Measurements from ENCODE around the gene PARVG. TPM values are rescaled to one million over a fixed set of nuclear protein-coding genes. Genes with fewer than 3 reads are reported as not detected.
"Not testable (repeated sequence)": the region's sequence is repeated elsewhere in the genome, so short reads cannot be mapped to it uniquely, and the experiment has no call there.

PARVG gene
- total RNA-seq, 1 donor from 2014 or later = 0.23 TPM

- TF ChIP-seq EZH2 (IDR thresholded peaks at IDR 0.05; ENCODE audit: insufficient read depth, low read length) = no peak
- no peak for TF ChIP-seq CTCF (IDR thresholded peaks at IDR 0.05; ENCODE audit: insufficient read depth, low read depth, low read length)
- Mint-ChIP-seq H3K27ac (ENCODE audit: unreplicated experiment) (no peak overlapping the region), H3K4me1 (ENCODE audit: low read depth, unreplicated experiment) (no peaks in the 10 kb centered on the region), H3K36me3 (ENCODE audit: low read depth, unreplicated experiment) (no peaks in the 10 kb centered on the region), H3K27me3 (ENCODE audit: low read depth, unreplicated experiment) (peaks cover 28% of the 10 kb centered on the region), H3K9me3 (ENCODE audit: unreplicated experiment) (peaks cover 3% of the 10 kb centered on the region), H3K4me3 (ENCODE audit: unreplicated experiment) (no peak overlapping the region)
- no peaks in the 10 kb centered on the region for H3K36me3 ChIP-seq (ENCODE audit: insufficient read depth, low read length)
- H3K27ac ChIP-seq (ENCODE audit: low read depth, low read length) = no peak overlapping the region
- peaks cover 7% of the 10 kb centered on the region for H3K9me3 ChIP-seq (ENCODE audit: insufficient read depth, low read depth, low read length)
- FAIRE-seq (no peak), DNase-seq (ENCODE audit: low read depth) (no peak)
- H2AFZ ChIP-seq (ENCODE audit: low read depth, low read length) = no peak overlapping the region
- H3K4me2 ChIP-seq (ENCODE audit: low read length) = no peak overlapping the region
- H3K9ac ChIP-seq (ENCODE audit: low read length) = no peak overlapping the region
- H3K4me1 ChIP-seq (ENCODE audit: insufficient read depth, low read length) = no peaks in the 10 kb centered on the region
- H3K27me3 ChIP-seq (ENCODE audit: insufficient read depth, low read length) = peaks cover under 1% of the 10 kb centered on the region
- no peaks in the 10 kb centered on the region for H4K20me1 ChIP-seq (ENCODE audit: insufficient read depth, low read length)
- no peaks in the 10 kb centered on the region for H3K79me2 ChIP-seq (ENCODE audit: insufficient read depth, low read length)
- H3K4me3 ChIP-seq (ENCODE audit: insufficient read depth, low read depth, low read length) = no peak overlapping the region
Observed at GRCh38 chr22:44229331-44229730, 48.6 kb downstream of the PARVG start.

DNA sequence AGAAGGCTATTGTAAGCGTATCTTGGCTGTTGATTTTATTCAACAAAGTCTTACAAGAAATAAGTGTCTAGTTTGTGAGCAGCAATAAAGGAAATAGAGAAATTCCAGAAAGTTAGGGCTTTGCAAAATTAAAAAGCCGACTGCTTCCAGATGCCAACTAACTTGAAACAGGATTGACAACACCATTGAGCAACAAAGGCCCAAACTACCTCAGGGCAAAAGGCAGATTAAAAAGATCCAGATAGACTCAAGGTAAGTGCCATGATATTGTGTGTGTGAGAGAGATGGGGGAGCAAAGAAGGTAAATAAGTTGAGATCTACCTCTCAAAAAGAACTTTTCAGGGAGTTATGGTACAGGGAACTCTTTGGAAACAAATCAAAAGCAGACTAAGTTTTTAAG, 49.1 kb downstream of the PARVG start:
- H3K9me3 Mint-ChIP-seq (ENCODE audit: unreplicated experiment) = peaks cover 3% of the 10 kb centered on the region
- H3K36me3 ChIP-seq (ENCODE audit: insufficient read depth, low read length) = no peaks in the 10 kb centered on the region
- H3K4me1 Mint-ChIP-seq (ENCODE audit: low read depth, unreplicated experiment) = no peaks in the 10 kb centered on the region
- TF ChIP-seq EZH2 (IDR thresholded peaks at IDR 0.05; ENCODE audit: insufficient read depth, low read length) = no peak
- no peak for TF ChIP-seq CTCF (IDR thresholded peaks at IDR 0.05; ENCODE audit: insufficient read depth, low read depth, low read length)
- no peak overlapping the region for H3K4me3 Mint-ChIP-seq (ENCODE audit: unreplicated experiment)
- no peak overlapping the region for H3K9ac ChIP-seq (ENCODE audit: low read length)
- no peaks in the 10 kb centered on the region for H3K27me3 ChIP-seq (ENCODE audit: insufficient read depth, low read length)
- no peak for FAIRE-seq
- no peak overlapping the region for H3K27ac ChIP-seq (ENCODE audit: low read depth, low read length)
- no peaks in the 10 kb centered on the region for H3K79me2 ChIP-seq (ENCODE audit: insufficient read depth, low read length)
- H3K4me1 ChIP-seq (ENCODE audit: insufficient read depth, low read length) = no peaks in the 10 kb centered on the region
- no peaks in the 10 kb centered on the region for H4K20me1 ChIP-seq (ENCODE audit: insufficient read depth, low read length)
- H3K27me3 Mint-ChIP-seq (ENCODE audit: low read depth, unreplicated experiment) = peaks cover 25% of the 10 kb centered on the region
- DNase-seq (ENCODE audit: low read depth) = no peak
- no peak overlapping the region for H3K27ac Mint-ChIP-seq (ENCODE audit: unreplicated experiment)
- H3K9me3 ChIP-seq (ENCODE audit: insufficient read depth, low read depth, low read length) = peaks cover 7% of the 10 kb centered on the region
- H2AFZ ChIP-seq (ENCODE audit: low read depth, low read length) = no peak overlapping the region
- no peak overlapping the region for H3K4me2 ChIP-seq (ENCODE audit: low read length)
- no peak overlapping the region for H3K4me3 ChIP-seq (ENCODE audit: insufficient read depth, low read depth, low read length)
- H3K36me3 Mint-ChIP-seq (ENCODE audit: low read depth, unreplicated experiment) = no peaks in the 10 kb centered on the region

- Histone ChIP-seq H3K4me1 (ENCODE audit: insufficient read depth, low read length) (no peaks in the 10 kb centered on the region), H3K9ac (ENCODE audit: low read length) (no peak overlapping the region), H2AFZ (ENCODE audit: low read depth, low read length) (no peak overlapping the region), H3K27ac (ENCODE audit: low read depth, low read length) (no peak overlapping the region), H3K27me3 (ENCODE audit: insufficient read depth, low read length) (no peaks in the 10 kb centered on the region), H3K9me3 (ENCODE audit: insufficient read depth, low read depth, low read length) (peaks cover 7% of the 10 kb centered on the region), H3K4me2 (ENCODE audit: low read length) (no peak overlapping the region), H3K79me2 (ENCODE audit: insufficient read depth, low read length) (no peaks in the 10 kb centered on the region), H4K20me1 (ENCODE audit: insufficient read depth, low read length) (no peaks in the 10 kb centered on the region), H3K36me3 (ENCODE audit: insufficient read depth, low read length) (no peaks in the 10 kb centered on the region), H3K4me3 (ENCODE audit: insufficient read depth, low read depth, low read length) (no peak overlapping the region)
- TF ChIP-seq CTCF (IDR thresholded peaks at IDR 0.05; ENCODE audit: insufficient read depth, low read depth, low read length) (no peak), EZH2 (IDR thresholded peaks at IDR 0.05; ENCODE audit: insufficient read depth, low read length) (no peak)
- Mint-ChIP-seq H3K27me3 (ENCODE audit: low read depth, unreplicated experiment) (peaks cover 11% of the 10 kb centered on the region), H3K4me1 (ENCODE audit: low read depth, unreplicated experiment) (no peaks in the 10 kb centered on the region), H3K36me3 (ENCODE audit: low read depth, unreplicated experiment) (no peaks in the 10 kb centered on the region), H3K4me3 (ENCODE audit: unreplicated experiment) (no peak overlapping the region), H3K27ac (ENCODE audit: unreplicated experiment) (no peak overlapping the region), H3K9me3 (ENCODE audit: unreplicated experiment) (peaks cover 2% of the 10 kb centered on the region)
- DNase-seq (ENCODE audit: low read depth) (no peak), FAIRE-seq (no peak)
Observed at GRCh38 chr22:44231233-44231632, 50.5 kb downstream of the PARVG start.

GRCh38 chr22:44234372-44234771, 53.6 kb downstream of the PARVG start:
- not testable (repeated sequence) for H3K9me3 Mint-ChIP-seq (ENCODE audit: unreplicated experiment); H3K79me2 ChIP-seq (ENCODE audit: insufficient read depth, low read length); H3K27me3 Mint-ChIP-seq (ENCODE audit: low read depth, unreplicated experiment); H4K20me1 ChIP-seq (ENCODE audit: insufficient read depth, low read length); H3K36me3 ChIP-seq (ENCODE audit: insufficient read depth, low read length); FAIRE-seq; H3K4me2 ChIP-seq (ENCODE audit: low read length); H3K4me1 Mint-ChIP-seq (ENCODE audit: low read depth, unreplicated experiment); H3K4me3 ChIP-seq (ENCODE audit: insufficient read depth, low read depth, low read length); H3K4me1 ChIP-seq (ENCODE audit: insufficient read depth, low read length); H3K27me3 ChIP-seq (ENCODE audit: insufficient read depth, low read length); H3K27ac Mint-ChIP-seq (ENCODE audit: unreplicated experiment); H3K4me3 Mint-ChIP-seq (ENCODE audit: unreplicated experiment); H3K9me3 ChIP-seq (ENCODE audit: insufficient read depth, low read depth, low read length); DNase-seq (ENCODE audit: low read depth); H2AFZ ChIP-seq (ENCODE audit: low read depth, low read length); H3K27ac ChIP-seq (ENCODE audit: low read depth, low read length); H3K9ac ChIP-seq (ENCODE audit: low read length); H3K36me3 Mint-ChIP-seq (ENCODE audit: low read depth, unreplicated experiment)
